ENCODE results near the gene CDKN1B.

- TF ChIP-seq CTCF (IDR thresholded peaks at IDR 0.05; ENCODE audit: low read depth, low read length) (no peak), MAX (IDR thresholded peaks at IDR 0.05; ENCODE audit: low read depth, low read length) (no peak)
Observed at GRCh38 chr12:12714276-12715021, 2.7 kb upstream of the CDKN1B start.
